GM21423 (cell line): ENCODE data around the gene TMEM245.

Source experiments
- ATAC-seq: cut with Tn5 transposase; IDR thresholded peaks from one replicate; pipeline ENCODE4 v1.9.1; 2021; ENCODE audit warnings: mild to moderate bottlenecking, moderate library complexity; ENCODE audit not compliant: unreplicated experiment

The TMEM245 gene

DNA sequence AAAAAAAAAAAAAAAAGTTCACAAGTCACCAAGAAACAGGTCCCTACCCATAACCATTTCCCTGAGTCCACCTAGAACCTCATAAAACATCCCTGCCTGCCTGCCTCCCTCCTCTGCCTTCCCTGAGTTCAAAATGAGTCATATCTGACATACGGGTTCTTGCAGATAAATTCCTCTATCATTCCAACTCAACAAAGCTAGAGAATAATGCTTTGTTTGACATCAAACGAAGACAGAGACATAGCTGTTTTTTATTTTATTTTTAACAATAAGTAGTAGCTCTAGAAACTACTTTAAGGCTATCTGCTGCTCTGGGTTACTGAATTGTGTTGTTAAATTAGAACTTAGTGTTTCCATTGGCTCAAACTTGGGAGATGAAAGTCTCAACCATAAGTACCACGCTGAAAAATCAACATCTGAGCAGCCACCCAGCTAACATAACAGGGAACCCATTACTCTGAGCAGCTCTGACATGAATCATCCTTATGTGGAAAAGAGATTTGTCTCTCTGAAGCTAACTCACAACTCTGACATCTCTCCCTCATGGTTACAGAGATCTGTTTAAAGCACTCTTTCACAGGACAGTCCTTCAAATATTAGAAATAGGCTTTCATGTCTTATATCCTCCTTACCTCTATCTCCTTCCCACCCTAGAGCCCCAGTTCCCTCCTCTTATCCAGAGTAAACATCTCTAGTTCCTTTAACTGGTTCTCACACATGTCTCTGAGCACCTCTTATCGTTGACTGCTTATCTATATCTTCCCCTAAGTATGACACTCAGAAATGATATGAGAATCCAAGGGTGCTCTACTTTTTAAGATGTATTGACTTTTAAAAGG lies 12.1 kb downstream of the TMEM245 start:
- no peak for ATAC-seq

DNA sequence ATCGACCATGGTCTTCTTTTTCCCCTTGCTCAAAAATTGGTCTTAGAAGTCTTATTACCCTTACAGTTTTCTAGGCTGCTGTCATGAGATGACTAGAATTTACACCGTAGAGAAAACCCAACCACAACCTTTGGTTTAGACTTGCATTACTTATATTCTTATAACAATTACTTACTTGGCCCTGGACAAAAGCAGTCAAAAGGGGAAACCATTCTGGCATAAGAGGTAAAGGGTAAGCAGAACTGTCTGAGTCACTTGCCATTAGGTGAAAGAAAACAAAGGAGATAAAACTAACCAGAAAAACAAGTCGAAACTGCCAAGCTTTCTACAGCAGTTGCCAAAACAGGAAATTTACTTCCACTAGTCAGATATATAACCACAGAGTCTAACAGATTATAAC lies 17.9 kb downstream of the TMEM245 start:
- peak; percentile 67 for ATAC-seq

DNA sequence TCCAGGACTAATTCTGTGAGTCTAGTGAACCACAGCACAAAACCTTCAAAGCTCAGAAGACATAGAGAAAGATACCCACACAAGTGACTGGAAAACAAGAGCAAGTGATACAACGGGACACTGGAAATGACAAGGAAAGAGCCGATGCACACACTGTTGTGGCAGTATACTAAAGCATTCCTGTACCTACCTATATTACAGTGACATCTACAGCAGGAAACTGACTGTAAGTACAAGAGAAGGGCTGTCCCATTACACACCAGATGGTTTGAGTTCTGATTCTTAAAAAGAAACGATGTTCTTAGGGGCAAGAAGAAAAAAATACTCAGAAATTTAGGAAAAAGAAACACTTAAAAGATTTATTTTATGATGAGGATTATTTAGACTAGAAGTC lies 18.5 kb downstream of the TMEM245 start:
- ATAC-seq, result no peak

DNA sequence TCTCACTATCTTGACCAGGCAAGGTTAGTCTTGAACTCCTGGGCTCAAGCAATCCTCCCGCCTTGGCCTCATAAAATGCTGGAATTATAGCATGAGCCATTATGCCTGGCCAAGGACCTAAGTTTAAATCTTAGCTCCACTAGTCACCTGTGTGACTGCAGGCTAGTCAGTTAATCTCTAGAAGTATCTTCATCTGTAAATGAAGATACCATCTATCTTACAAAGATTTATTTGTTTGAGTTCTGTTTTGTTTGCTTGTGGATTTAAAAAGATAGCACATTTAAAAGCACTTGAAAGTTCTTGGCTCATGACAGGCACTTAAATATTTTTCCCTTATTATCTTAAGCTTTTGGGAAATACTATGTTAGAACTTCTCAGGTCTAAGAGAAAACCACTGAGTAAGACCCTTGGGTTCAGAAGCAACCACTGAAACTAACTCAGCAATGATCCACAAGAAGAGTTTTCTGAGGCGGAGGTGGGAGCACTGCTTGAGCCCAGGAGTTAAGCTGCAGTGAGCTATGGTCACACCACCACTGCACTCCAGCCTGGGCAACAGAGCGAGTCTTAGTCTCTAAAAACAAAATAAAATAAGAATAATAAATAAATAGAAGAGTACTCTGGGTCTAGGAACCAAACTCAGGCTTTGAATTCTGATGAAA lies 19.1 kb downstream of the TMEM245 start:
- ATAC-seq, result peak; percentile 38

DNA sequence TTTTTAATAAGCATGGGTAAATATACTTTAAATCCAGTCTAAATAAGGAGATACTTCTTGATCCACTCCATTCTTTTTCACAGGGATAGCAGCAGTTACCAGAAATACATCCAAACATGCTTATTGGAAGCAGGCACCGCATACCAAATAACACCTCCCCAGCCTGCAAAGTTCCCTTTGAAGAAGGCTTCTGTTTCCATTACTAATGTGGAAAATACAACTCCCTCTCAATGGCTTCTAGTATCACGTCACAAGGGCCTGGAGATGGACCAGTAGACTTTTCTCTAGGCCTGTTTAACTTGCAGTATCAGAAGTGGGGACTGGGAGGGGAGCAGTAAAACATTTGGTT lies 20.8 kb downstream of the TMEM245 start:
- ATAC-seq, result no peak

DNA sequence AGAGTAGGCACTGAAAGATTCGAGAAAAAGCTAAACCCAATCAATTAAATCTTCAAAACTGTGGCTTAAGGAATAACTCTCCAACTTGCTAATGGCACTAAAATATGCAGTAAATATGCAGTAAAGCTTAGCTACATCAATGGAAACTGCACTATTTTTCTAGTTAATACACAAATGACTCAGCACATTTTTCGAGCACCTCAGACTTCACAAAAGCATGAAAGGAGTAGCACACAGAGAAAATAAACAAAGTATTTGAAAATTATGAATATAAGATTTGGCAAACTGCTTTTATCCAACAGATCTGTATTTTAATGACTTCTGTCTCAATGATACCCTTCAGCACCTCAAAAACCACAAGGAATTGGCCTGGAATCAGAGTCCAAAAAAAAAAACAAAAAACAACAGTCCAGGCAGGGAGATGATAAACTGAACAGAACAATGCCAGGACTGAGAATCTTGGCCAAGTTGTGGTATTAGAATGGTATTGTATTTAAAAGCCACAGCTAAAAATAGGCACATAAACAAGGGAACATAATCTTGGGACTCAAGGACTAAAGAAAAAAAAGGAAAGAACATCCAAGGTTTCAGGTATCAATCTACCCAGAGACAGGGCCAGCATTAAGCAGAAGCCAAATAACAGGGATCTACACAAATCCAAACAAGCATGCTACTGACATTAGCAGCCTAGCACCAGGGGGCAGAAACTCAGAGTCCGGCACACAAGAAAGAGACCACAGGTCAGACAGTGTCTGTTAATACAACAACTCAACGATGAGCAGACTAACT lies 21.4 kb downstream of the TMEM245 start:
- no peak for ATAC-seq

DNA sequence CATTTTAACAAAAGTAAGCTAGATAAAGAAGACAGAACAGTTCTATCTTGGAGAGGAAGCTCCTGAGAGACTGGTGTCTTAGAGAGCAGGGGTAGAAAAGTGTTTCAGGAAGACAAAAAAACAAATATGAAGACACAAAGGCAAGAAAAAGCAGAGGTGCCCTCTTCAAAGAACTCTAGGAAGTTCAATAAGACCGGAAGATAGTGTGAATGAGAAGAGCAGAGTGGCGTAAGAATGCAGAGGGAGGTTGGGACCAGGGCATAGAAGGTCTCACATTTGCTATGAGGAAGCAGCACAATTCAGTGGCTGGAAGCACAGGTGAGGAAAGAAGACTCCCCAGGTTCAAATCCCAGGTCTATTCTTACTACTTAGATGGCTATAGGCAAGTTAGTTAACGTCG lies 22.6 kb downstream of the TMEM245 start:
- no peak for ATAC-seq

DNA sequence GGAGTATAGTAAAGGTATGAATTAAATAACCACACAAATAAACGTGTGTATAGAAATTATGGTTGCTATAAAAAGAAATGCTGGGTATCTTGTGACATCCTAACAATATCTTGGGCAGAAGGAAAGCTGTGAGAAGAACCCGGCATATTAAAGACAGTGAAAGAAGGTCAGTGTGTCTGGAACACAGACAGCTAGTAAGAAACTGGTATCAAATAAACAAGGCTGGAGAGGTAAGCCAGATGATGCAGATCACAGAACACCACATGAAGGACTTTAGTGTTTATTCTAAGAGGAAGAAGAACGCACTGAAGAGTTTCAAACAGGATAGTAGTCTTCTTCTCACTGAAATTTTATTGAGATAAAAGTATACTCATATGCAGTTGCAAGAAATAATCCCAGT lies 24.4 kb downstream of the TMEM245 start:
- ATAC-seq, result no peak

DNA sequence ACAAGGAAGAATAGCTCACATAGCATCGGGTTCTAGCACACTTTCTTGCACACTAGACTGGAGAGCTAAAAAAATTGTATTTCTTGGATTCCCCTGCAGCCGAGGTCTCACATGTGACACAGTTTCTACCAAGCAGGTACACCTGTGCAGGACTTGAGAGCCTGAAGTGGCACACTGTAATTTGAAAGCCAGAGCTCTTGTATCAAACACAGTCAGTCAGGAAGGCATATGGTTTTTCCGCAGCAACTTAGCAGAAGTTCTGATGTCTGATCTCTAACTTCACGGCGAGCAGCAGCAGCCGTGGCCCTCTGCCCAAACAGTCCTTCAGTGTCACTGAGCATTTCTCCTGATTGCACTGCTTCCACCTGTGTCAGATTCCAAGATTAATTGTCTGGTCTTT lies 25.5 kb downstream of the TMEM245 start:
- ATAC-seq, result no peak

DNA sequence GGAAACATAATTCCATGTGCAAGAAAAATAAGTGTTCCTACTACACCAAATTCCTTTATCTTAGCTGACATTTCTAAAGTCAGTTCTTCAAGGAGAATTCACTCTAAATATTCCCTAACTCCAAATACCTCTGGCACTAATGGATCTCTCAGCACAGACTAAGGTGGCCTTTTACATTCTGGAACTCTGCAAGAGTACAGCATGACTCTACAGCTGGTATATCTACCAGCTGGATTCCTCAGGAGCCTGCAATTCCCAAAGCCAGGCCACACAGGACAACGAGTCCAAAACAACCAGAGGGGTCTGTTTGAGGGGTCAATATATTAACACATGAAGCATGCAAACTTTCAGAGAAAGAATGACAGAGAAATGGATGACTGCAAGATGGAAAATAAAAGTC lies 27.2 kb downstream of the TMEM245 start:
- ATAC-seq, result no peak

DNA sequence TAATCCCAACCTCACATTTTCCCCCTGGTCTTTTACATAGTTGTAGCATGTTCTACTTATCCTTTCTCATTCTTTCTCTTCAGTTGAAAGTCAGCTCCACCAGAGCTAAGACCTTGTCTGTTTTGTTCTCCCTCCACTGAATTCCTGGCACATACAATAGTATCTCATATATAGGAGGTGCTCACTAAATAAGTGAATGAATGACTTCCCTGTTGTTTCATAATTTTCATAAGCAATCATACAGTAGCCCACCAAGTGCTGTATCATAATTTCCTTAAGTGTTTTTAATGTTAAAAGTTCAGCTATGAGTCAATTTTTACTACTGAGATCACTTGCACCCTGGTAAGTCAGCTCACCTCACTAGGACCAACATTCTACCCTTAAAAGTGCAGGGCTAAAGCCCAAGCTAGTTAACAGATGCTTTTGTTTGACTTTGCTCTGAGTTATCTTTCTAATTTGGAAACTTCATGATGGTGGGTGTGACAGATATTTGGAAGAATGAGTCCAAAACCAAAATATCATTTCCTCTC lies 27.6 kb downstream of the TMEM245 start:
- ATAC-seq, result no peak

DNA sequence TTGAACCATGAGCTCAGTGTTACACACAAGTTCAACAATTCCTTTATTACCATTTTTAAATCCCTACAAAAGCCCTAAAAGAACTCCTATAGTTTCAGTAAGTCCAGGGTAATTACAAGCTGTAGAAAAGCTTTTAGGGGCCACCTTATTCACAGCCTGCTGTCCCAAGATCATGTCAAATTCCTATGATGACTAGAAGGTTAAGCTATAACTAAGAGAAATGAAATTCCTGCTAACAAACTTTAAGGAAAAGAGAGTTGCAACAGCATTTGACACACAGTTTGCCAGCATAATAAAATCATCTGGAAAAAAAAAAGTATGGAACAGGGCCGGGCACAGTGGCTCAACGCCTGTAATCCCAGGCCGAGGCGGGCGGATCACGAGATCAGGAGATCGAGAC lies 31.5 kb downstream of the TMEM245 start:
- ATAC-seq, result no peak

DNA sequence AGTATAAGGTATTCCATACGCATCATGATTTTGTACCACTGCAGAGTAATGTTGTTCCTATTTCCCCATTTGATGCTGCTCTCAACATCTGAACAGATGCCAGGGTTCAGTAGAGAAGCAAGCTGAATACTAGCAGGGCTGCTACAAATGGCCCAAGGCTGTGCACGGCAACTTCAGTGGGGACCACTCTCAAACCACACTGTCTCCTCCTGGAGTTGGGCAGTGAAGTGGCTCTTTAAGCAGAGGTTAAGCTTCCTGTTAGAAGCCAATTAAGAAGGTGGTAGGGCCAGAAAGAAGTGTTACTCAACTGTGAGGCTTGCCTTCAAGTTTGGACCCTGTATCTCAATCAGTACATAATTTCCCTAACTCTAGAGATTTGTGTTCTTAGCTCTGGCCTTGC lies 32.0 kb downstream of the TMEM245 start:
- no peak for ATAC-seq

DNA sequence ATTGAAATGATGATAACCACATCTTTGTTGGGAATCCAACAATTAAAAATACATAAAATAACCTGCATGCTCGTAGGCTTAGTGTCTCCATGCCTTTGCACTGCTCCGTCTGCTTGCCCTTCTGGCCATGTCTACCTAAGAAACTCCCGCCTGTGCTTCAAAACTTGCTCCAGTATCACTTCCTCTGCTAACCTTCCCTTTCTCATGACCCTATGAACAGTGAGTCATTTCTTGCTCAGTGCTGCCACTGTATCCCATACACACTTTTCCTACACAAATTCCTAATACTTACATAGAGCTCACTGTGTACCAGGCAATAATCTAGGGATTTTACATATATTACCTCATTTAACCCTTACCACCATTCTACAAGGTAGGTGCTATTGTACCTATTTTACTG lies 33.5 kb downstream of the TMEM245 start:
- peak; percentile 73 for ATAC-seq

DNA sequence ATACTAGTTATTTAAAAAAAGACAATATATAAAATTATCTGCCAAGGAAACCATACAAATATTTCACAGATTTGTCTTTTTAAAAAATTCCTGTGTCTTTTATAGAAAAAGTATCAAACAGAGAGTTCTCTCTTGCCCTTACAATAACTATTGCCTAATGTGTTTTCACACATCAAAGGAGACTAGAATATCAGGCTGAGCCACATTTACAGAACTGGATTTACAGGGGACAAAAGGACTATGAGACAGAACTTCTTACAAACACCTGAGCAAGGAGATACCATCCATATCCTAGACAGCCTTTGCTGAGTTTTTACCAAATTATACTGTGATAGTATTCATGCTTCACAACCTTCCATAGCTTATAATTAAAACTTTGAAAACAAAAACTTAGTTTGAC lies 34.2 kb downstream of the TMEM245 start:
- ATAC-seq, result no peak

DNA sequence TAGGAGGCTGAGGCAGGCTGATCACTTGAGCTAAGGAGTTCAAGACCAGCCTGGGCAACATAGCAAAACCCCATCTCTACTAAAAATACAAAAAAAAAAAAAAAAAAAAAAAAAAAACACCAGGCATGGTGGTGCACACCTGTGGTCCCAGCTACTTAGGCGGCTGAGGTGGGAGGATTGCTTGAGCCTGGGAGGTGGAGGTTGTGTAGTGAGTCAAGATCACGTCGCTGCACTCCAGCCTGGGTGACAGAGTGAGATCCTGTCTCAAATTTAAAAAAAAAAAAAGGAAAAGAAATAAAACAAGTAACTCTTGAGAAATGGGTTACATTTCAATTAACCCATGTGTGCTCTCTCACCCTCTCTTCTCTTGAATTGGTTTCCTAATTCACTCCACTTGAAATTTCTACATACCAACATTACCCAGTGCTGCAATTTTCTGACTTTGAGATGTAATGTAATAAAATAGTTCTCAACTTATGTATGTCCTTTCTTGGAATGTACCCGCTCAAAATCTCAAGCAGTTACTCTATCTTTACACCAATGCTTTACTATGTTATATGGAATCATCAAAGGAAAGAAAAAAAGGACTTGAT lies 35.8 kb downstream of the TMEM245 start:
- ATAC-seq, result no peak

DNA sequence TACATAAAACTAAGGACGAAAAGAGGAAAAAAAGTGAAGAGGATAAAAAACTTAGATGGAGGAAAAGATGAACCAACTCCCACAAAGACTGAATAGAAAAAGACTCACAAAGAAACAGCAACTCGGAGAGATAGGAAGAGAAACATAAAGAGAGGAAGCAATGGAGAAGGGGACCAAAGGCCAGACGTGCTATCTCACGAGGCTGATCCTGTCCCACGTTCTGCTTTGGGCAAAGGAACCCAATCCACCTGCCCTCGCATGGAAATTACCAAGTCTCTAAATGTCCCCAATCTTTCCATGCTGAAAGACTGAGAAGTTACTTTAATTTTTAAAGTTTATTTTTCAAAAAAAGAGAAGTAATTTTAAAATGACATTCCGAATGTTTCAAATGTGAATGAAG lies 36.6 kb downstream of the TMEM245 start:
- no peak for ATAC-seq

DNA sequence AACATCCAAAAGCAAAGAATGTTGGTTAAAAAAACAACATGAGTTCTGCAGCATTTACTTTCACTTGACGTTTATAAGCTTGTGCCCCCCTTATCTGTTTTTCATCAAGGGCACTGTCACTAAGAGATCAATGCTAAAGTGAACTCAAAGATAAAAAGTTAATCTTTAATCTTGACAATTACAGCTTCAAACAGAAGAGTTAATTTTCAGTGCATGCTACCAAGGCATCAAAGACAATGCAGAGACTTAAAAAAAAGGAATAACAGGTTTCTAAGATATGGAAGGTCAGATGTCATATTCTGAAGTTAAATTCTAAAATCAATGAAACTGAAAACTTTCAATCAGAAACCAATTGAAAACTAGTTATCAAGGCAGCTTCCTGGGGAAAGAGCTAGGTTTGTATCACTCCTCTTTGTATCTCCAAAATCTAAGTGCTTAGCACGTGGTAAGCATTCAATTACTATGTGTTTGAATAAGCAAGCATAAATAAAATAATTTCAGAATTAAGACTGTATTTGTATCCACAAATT lies 37.6 kb downstream of the TMEM245 start:
- ATAC-seq, result no peak

DNA sequence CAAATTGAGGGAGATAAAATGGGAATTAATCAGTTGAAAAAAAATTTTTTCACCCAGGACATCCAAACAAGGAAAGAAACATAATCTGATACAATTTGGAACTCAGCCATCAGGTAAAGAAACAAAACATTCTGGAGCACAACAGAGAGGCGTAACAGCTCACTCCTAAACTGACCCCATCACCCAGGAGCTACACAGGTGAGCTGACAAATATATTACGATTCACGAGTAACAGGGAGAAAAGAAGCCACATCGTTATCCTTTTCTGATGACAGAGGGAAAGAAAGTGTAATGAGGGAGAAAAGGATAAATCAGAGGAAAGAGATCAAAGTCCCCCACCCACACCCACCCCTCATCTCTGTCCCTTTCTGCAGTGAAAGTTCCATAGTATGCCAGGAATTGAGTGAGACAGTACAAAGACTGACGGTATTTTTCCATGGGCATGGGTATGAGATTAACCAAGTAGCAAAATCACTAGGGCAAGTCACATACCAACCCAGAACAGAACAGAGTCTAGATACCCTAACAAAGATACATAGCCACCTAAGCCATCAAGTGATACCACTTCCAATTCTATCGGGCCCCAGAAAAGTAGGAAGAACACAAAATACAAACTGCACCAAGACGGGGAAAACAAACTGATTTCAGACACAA lies 45.4 kb downstream of the TMEM245 start:
- ATAC-seq, result no peak

DNA sequence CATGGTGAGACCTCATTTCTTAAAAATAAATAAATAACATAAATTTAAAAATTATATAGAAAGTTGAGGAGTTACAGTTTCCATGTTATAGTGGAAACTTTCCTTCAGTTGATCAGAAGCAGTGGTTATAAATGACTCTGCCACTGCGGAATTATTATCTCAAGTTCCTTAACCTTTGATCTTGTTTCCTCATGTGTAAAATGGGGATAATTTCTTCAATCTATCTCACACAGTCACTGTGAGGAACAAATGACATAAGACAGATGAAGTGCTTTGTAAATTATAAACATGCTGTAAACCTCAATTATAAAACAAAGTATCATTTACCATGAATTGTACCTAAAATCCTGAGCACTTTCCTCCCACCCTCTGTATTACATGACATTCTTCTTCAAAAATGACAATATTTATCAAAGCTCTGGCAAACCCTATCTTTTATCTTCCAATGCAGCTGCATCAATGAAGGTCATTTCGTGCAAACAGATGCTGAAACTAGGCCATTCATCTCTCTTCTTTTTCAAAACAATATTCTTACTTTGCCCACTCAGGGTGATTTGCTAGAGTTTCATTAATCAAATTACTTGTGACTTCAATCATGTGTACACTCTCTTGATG lies 46.8 kb downstream of the TMEM245 start:
- ATAC-seq, result no peak
